ENCODE results near the gene THSD7A. TPM values are rescaled to one million over a fixed set of nuclear protein-coding genes. Genes with fewer than 3 reads are reported as not detected.

Gene THSD7A
- total RNA-seq, 1 experiment from 2014 or later = not detected

DNA sequence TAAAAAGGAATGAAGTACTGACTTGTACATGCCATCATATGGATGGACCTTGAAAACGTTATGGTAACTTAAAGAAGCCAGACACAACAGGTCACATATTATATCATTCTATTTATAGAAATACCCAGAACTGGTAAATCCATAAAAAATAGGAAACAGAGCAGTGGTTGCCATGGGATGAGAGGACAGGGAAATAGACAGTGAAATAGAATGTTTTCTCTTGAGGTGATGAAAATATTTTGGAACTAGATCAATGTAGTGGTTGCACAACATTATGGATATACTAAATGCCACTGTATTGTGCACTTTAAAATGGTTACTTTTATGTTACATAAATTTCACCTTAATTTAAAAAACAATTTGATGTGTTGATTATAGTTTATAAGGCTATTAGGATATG, 318.5 kb downstream of the THSD7A start:
- no peak for DNase-seq (ENCODE audit: unreplicated experiment)
- Mint-ChIP-seq H3K4me1 (ENCODE audit: insufficient read depth, unreplicated experiment) (no peaks in the 10 kb centered on the region), H3K36me3 (ENCODE audit: insufficient read depth, unreplicated experiment) (no peaks in the 10 kb centered on the region), H3K9me3 (ENCODE audit: unreplicated experiment) (no peaks in the 10 kb centered on the region), H3K27me3 (ENCODE audit: insufficient read depth, unreplicated experiment) (no peaks in the 10 kb centered on the region), H3K4me3 (ENCODE audit: unreplicated experiment) (no peak overlapping the region), H3K27ac (ENCODE audit: low read depth, unreplicated experiment) (no peak overlapping the region)
- intact Hi-C loops (cut with micrococcal nuclease) = no loop called here
- TF ChIP-seq, protein P1, sequence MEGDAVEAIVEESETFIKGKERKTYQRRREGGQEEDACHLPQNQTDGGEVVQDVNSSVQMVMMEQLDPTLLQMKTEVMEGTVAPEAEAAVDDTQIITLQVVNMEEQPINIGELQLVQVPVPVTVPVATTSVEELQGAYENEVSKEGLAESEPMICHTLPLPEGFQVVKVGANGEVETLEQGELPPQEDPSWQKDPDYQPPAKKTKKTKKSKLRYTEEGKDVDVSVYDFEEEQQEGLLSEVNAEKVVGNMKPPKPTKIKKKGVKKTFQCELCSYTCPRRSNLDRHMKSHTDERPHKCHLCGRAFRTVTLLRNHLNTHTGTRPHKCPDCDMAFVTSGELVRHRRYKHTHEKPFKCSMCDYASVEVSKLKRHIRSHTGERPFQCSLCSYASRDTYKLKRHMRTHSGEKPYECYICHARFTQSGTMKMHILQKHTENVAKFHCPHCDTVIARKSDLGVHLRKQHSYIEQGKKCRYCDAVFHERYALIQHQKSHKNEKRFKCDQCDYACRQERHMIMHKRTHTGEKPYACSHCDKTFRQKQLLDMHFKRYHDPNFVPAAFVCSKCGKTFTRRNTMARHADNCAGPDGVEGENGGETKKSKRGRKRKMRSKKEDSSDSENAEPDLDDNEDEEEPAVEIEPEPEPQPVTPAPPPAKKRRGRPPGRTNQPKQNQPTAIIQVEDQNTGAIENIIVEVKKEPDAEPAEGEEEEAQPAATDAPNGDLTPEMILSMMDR (IDR thresholded peaks at IDR 0.05; ENCODE audit: unreplicated experiment) = no peak
- no TSS peak for BruUV-seq (replicated peaks)
- CTCF ChIA-PET = no interaction called here
- POLR2A ChIA-PET = no interaction called here

DNA sequence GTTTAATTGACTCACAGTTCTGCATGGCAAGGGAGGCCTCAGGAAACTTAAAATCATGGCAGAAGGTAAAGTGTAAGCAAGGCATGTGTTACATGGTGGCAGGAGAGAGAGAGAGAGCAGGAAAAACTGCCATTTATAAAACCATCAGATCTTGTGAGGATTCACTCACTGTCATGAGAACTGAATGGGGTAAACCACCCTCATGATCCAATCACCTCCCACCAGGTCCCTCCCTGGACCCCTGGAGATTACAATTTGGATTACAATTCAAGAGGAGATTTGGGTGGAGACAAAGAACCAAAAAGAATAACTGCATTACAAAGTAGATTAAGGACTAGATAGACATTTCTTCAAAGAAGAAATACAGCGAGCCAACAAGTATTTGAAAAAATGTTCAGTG, 324.1 kb downstream of the THSD7A start:
- no peak for DNase-seq (ENCODE audit: unreplicated experiment)
- no peaks in the 10 kb centered on the region for H3K27me3 Mint-ChIP-seq (ENCODE audit: insufficient read depth, unreplicated experiment)
- BruUV-seq (replicated peaks) = no TSS peak
- no peak overlapping the region for H3K4me3 Mint-ChIP-seq (ENCODE audit: unreplicated experiment)
- TF ChIP-seq, protein P1 (IDR thresholded peaks at IDR 0.05; ENCODE audit: unreplicated experiment) = no peak
- intact Hi-C loops (cut with micrococcal nuclease) = no loop called here
- H3K9me3 Mint-ChIP-seq (ENCODE audit: unreplicated experiment) = no peaks in the 10 kb centered on the region
- ChIA-PET CTCF (no interaction called here), POLR2A (no interaction called here)
- H3K4me1 Mint-ChIP-seq (ENCODE audit: insufficient read depth, unreplicated experiment) = no peaks in the 10 kb centered on the region
- no peaks in the 10 kb centered on the region for H3K36me3 Mint-ChIP-seq (ENCODE audit: insufficient read depth, unreplicated experiment)
- no peak overlapping the region for H3K27ac Mint-ChIP-seq (ENCODE audit: low read depth, unreplicated experiment)

DNA sequence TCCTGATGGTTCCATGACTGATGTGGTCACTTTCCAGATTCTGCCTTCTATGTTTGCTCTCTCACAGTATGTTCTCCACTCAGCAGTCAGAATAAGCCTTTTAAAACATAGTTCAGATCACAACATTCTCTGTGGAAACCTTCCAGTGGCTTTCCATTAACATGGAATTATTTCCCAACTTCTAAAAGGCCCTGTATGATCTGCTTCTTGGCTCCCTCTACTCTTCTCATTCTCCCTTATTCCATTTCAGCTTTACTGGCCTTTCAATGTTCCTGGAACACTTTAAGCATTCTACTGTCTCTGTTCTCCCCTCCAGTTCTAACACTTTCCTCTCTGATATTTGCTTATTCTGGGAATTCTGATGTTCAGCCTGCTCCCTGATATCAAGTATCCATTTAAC, 325.6 kb downstream of the THSD7A start:
- TF ChIP-seq, protein P1 (IDR thresholded peaks at IDR 0.05; ENCODE audit: unreplicated experiment) = no peak
- Mint-ChIP-seq H3K27me3 (ENCODE audit: insufficient read depth, unreplicated experiment) (no peaks in the 10 kb centered on the region), H3K36me3 (ENCODE audit: insufficient read depth, unreplicated experiment) (no peaks in the 10 kb centered on the region), H3K27ac (ENCODE audit: low read depth, unreplicated experiment) (no peak overlapping the region), H3K4me3 (ENCODE audit: unreplicated experiment) (no peak overlapping the region), H3K4me1 (ENCODE audit: insufficient read depth, unreplicated experiment) (no peaks in the 10 kb centered on the region), H3K9me3 (ENCODE audit: unreplicated experiment) (peaks cover 1% of the 10 kb centered on the region)
- POLR2A ChIA-PET = no interaction called here
- CTCF ChIA-PET = no interaction called here
- intact Hi-C loops (cut with micrococcal nuclease) = no loop called here
- no TSS peak for BruUV-seq (replicated peaks)
- no peak for DNase-seq (ENCODE audit: unreplicated experiment)

DNA sequence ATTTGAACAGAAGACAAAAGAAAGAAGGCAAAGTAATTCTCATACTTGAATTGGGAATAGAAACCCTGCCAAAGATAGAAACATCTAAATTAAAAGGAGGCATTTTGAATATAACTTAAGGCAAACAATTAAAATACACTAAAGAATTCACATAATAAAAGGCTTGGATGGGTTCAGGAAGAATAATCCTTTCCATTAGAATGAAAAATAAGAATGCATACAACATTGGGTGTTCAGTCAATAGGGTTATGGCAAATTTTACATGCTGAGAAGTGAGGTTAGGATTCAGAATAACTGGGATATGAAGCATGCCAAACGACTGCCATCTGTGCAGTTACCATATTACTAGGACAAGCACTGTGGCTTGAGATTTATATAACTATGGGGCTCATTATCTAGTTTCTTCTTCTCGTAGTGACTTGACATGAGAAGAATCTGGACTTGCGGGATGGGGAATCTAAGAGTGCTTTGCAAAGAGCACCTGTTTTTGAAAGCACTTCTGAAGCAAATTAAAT, 326.5 kb downstream of the THSD7A start:
- no peak overlapping the region for H3K4me3 Mint-ChIP-seq (ENCODE audit: unreplicated experiment)
- H3K27ac Mint-ChIP-seq (ENCODE audit: low read depth, unreplicated experiment) = no peak overlapping the region
- TF ChIP-seq, protein P1 (IDR thresholded peaks at IDR 0.05; ENCODE audit: unreplicated experiment) = no peak
- ChIA-PET POLR2A (no interaction called here), CTCF (no interaction called here)
- H3K4me1 Mint-ChIP-seq (ENCODE audit: insufficient read depth, unreplicated experiment) = no peaks in the 10 kb centered on the region
- intact Hi-C loops (cut with micrococcal nuclease) = no loop called here
- BruUV-seq (replicated peaks) = no TSS peak
- H3K36me3 Mint-ChIP-seq (ENCODE audit: insufficient read depth, unreplicated experiment) = no peaks in the 10 kb centered on the region
- no peaks in the 10 kb centered on the region for H3K27me3 Mint-ChIP-seq (ENCODE audit: insufficient read depth, unreplicated experiment)
- no peak for DNase-seq (ENCODE audit: unreplicated experiment)
- H3K9me3 Mint-ChIP-seq (ENCODE audit: unreplicated experiment) = peaks cover 7% of the 10 kb centered on the region

Data from MCF 10A (cell line).